NCI-H146 (cell line): Measurements from ENCODE around the gene GRAMD2A.

Source experiments
- DNase-seq: peaks from one replicate; lab custom pipeline; 2025; lab: John Stamatoyannopoulos, UW

The GRAMD2A gene

GRCh38 chr15:72217216-72217615, 19.6 kb upstream of the GRAMD2A start:
- DNase-seq = no peak

- DNase-seq = no peak
These were observed 18.5 kb upstream of the GRAMD2A start for GRCh38 chr15:72216079-72216478.

- no peak for DNase-seq
These were observed 10.0 kb upstream of the GRAMD2A start for GRCh38 chr15:72207558-72208085.

- DNase-seq = no peak
These were observed 9.1 kb upstream of the GRAMD2A start for GRCh38 chr15:72206677-72207000.

- no peak for DNase-seq
These were observed 8.5 kb upstream of the GRAMD2A start for GRCh38 chr15:72205896-72206676.

- DNase-seq = no peak
These were observed 7.7 kb upstream of the GRAMD2A start for GRCh38 chr15:72205273-72205672.

- no peak for DNase-seq
These were observed 5.9 kb upstream of the GRAMD2A start for GRCh38 chr15:72203507-72203837.

GRCh38 chr15:72202801-72203506, 5.4 kb upstream of the GRAMD2A start:
- DNase-seq = no peak

- DNase-seq = no peak
These were observed 4.7 kb upstream of the GRAMD2A start for GRCh38 chr15:72202302-72202701.

- DNase-seq = no peak
These were observed 3.9 kb upstream of the GRAMD2A start for GRCh38 chr15:72201391-72201921.

GRCh38 chr15:72200395-72201237, 3.0 kb upstream of the GRAMD2A start:
- no peak for DNase-seq

- peak; percentile 64 for DNase-seq
These were observed 2.2 kb upstream of the GRAMD2A start for GRCh38 chr15:72199721-72200212.

GRCh38 chr15:72199205-72199515, 1.6 kb upstream of the GRAMD2A start:
- no peak for DNase-seq

- peak; percentile 90 for DNase-seq
These were observed 993 bp upstream of the GRAMD2A start for GRCh38 chr15:72198356-72199204.

- DNase-seq = peak; percentile 13
These were observed 537 bp downstream of the GRAMD2A start for GRCh38 chr15:72197041-72197459.

GRCh38 chr15:72196409-72197040, 1.1 kb downstream of the GRAMD2A start:
- no peak for DNase-seq

GRCh38 chr15:72195101-72195511, 2.5 kb downstream of the GRAMD2A start:
- no peak for DNase-seq

- peak; percentile 84 for DNase-seq
These were observed 3.7 kb downstream of the GRAMD2A start for GRCh38 chr15:72193836-72194396.

GRCh38 chr15:72192416-72192815, 5.2 kb downstream of the GRAMD2A start:
- DNase-seq = no peak

GRCh38 chr15:72189250-72189902, 8.2 kb downstream of the GRAMD2A start:
- no peak for DNase-seq
